Measurements from ENCODE around the gene BSN.
A peak's percentile ranks its signal among the peaks of the same experiment; 100 is the strongest.

BSN gene

GRCh38 chr3:49553692-49554632 is at the start of gene BSN (continued):
- TF ChIP-seq, protein P1, sequence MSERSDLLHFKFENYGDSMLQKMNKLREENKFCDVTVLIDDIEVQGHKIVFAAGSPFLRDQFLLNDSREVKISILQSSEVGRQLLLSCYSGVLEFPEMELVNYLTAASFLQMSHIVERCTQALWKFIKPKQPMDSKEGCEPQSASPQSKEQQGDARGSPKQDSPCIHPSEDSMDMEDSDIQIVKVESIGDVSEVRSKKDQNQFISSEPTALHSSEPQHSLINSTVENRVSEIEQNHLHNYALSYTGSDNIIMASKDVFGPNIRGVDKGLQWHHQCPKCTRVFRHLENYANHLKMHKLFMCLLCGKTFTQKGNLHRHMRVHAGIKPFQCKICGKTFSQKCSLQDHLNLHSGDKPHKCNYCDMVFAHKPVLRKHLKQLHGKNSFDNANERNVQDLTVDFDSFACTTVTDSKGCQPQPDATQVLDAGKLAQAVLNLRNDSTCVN (tag by site-specific recombination; optimal IDR thresholded peaks at IDR 0.05), result peak; percentile 74
- no peak for TF ChIP-seq OVOL3 (tag by site-specific recombination; IDR thresholded peaks at IDR 0.05)
- no peak for TF ChIP-seq ZNF791 (tag by site-specific recombination; IDR thresholded peaks at IDR 0.05)
- no peak for TF ChIP-seq ZNF747 (tag by site-specific recombination; IDR thresholded peaks at IDR 0.05)
- TF ChIP-seq PRDM1 (tag by site-specific recombination; IDR thresholded peaks at IDR 0.05), result no peak
- TF ChIP-seq ZNF19 (tag by site-specific recombination; IDR thresholded peaks at IDR 0.05; ENCODE audit: low read depth), result no peak
- peak; percentile 59 for TF ChIP-seq ZIC2 (tag by site-specific recombination; IDR thresholded peaks at IDR 0.05)
- no peak for TF ChIP-seq ZNF394 (tag by site-specific recombination; IDR thresholded peaks at IDR 0.05; ENCODE audit: borderline replicate concordance)
- TF ChIP-seq ZNF48 (tag by site-specific recombination; IDR thresholded peaks at IDR 0.05), result no peak
- no peak for TF ChIP-seq ZNF830 (tag by site-specific recombination; IDR thresholded peaks at IDR 0.05; ENCODE audit: low read depth)
- no peak for TF ChIP-seq ZNF510 (tag by site-specific recombination; IDR thresholded peaks at IDR 0.05; ENCODE audit: insufficient replicate concordance)
- TF ChIP-seq, protein P2, sequence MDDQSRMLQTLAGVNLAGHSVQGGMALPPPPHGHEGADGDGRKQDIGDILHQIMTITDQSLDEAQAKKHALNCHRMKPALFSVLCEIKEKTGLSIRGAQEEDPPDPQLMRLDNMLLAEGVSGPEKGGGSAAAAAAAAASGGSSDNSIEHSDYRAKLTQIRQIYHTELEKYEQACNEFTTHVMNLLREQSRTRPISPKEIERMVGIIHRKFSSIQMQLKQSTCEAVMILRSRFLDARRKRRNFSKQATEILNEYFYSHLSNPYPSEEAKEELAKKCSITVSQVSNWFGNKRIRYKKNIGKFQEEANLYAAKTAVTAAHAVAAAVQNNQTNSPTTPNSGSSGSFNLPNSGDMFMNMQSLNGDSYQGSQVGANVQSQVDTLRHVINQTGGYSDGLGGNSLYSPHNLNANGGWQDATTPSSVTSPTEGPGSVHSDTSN (CRISPR knock-in tag; IDR thresholded peaks at IDR 0.05), result 0 out of 2 replicates have a peak, but pooled peaks have one; percentile 5
- no peak for TF ChIP-seq ZSCAN23 (tag by site-specific recombination; IDR thresholded peaks at IDR 0.05)
- TF ChIP-seq, protein P3, sequence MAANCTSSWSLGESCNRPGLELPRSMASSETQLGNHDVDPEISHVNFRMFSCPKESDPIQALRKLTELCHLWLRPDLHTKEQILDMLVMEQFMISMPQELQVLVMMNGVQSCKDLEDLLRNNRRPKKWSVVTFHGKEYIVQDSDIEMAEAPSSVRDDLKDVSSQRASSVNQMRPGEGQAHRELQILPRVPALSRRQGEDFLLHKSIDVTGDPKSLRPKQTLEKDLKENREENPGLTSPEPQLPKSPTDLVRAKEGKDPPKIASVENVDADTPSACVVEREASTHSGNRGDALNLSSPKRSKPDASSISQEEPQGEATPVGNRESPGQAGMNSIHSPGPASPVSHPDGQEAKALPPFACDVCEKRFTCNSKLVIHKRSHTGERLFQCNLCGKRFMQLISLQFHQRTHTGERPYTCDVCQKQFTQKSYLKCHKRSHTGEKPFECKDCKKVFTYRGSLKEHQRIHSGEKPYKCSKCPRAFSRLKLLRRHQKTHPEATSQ (tag by site-specific recombination; IDR thresholded peaks at IDR 0.05), result 0 out of 2 replicates have a peak, but pooled peaks have one; percentile 35
- TF ChIP-seq ZNF561 (tag by site-specific recombination; IDR thresholded peaks at IDR 0.05; ENCODE audit: borderline replicate concordance), result no peak
- 0 out of 2 replicates have a peak, but pooled peaks have one; percentile 9 for TF ChIP-seq GLIS1 (tag by site-specific recombination; IDR thresholded peaks at IDR 0.05)
- TF ChIP-seq, protein P4, sequence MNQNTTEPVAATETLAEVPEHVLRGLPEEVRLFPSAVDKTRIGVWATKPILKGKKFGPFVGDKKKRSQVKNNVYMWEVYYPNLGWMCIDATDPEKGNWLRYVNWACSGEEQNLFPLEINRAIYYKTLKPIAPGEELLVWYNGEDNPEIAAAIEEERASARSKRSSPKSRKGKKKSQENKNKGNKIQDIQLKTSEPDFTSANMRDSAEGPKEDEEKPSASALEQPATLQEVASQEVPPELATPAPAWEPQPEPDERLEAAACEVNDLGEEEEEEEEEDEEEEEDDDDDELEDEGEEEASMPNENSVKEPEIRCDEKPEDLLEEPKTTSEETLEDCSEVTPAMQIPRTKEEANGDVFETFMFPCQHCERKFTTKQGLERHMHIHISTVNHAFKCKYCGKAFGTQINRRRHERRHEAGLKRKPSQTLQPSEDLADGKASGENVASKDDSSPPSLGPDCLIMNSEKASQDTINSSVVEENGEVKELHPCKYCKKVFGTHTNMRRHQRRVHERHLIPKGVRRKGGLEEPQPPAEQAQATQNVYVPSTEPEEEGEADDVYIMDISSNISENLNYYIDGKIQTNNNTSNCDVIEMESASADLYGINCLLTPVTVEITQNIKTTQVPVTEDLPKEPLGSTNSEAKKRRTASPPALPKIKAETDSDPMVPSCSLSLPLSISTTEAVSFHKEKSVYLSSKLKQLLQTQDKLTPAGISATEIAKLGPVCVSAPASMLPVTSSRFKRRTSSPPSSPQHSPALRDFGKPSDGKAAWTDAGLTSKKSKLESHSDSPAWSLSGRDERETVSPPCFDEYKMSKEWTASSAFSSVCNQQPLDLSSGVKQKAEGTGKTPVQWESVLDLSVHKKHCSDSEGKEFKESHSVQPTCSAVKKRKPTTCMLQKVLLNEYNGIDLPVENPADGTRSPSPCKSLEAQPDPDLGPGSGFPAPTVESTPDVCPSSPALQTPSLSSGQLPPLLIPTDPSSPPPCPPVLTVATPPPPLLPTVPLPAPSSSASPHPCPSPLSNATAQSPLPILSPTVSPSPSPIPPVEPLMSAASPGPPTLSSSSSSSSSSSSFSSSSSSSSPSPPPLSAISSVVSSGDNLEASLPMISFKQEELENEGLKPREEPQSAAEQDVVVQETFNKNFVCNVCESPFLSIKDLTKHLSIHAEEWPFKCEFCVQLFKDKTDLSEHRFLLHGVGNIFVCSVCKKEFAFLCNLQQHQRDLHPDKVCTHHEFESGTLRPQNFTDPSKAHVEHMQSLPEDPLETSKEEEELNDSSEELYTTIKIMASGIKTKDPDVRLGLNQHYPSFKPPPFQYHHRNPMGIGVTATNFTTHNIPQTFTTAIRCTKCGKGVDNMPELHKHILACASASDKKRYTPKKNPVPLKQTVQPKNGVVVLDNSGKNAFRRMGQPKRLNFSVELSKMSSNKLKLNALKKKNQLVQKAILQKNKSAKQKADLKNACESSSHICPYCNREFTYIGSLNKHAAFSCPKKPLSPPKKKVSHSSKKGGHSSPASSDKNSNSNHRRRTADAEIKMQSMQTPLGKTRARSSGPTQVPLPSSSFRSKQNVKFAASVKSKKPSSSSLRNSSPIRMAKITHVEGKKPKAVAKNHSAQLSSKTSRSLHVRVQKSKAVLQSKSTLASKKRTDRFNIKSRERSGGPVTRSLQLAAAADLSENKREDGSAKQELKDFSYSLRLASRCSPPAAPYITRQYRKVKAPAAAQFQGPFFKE (tag by site-specific recombination; IDR thresholded peaks at IDR 0.05; ENCODE audit: borderline replicate concordance), result no peak
- no peak for TF ChIP-seq GLI4 (tag by site-specific recombination; IDR thresholded peaks at IDR 0.05)
- peak; percentile 33; the same call in 1 of the 2 replicates for TF ChIP-seq ZNF600 (tag by site-specific recombination; IDR thresholded peaks at IDR 0.05)
- no peak for TF ChIP-seq PRDM4 (tag by site-specific recombination; IDR thresholded peaks at IDR 0.05)
- TF ChIP-seq ZNF548 (tag by site-specific recombination; IDR thresholded peaks at IDR 0.05), result no peak
- TF ChIP-seq ZBTB8A (tag by site-specific recombination; IDR thresholded peaks at IDR 0.05), result peak; percentile 27
- no peak for TF ChIP-seq ZNF24 (tag by site-specific recombination; IDR thresholded peaks at IDR 0.05)
- no peak for TF ChIP-seq TCF7L2 (IDR thresholded peaks at IDR 0.05; ENCODE audit: borderline replicate concordance, low read depth, low read length)
- peak; percentile 34; the same call in 1 of the 2 replicates for TF ChIP-seq ZBTB48 (tag by site-specific recombination; IDR thresholded peaks at IDR 0.05)
- TF ChIP-seq ZNF521 (tag by site-specific recombination; IDR thresholded peaks at IDR 0.05), result no peak
- no peak for TF ChIP-seq ZNF223 (tag by site-specific recombination; IDR thresholded peaks at IDR 0.05)
- no peak for TF ChIP-seq ZNF37A (tag by site-specific recombination; IDR thresholded peaks at IDR 0.05)
